Measurements from ENCODE around the gene EPYC.
"Not testable (repeated sequence)": the region's sequence is repeated elsewhere in the genome, so short reads cannot be mapped to it uniquely, and the experiment has no call there.

EPYC gene

DNA sequence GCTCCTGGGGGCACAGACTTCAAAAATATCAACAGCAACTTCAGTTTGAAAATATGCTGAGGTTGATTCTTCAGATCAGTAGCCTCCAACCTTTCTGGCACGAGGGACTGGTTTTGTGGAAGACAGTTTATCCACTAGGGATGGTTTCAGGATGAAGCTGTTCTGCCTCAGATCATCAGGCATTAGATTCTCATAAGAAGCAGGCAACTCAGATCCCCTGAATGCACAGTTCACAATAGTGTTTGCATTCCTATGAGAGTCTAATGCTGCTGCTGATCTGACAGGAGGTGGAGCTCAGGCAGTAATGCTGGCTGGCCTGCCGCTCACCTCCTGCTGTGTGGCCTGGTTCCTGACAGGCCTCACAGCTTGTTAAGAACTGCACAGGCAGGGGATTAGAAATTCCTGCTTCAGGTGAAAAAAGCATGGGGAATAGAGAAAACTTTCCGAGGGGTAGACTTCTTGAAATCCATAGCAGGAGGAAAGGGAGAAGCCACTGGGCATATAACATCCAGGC is 12.8 kb downstream of the EPYC start:
- no peaks in the 10 kb centered on the region for H3K36me3 ChIP-seq (ENCODE audit: control insufficient read depth, insufficient read depth, low read length)
- no peak overlapping the region for H3K27ac ChIP-seq (ENCODE audit: insufficient read depth, low read depth, low read length, poor library complexity, severe bottlenecking)
- no peaks in the 10 kb centered on the region for H3K4me1 ChIP-seq (ENCODE audit: control insufficient read depth, insufficient read depth, low read length)
- H3K9me3 ChIP-seq (ENCODE audit: control insufficient read depth, low read length) = no peaks in the 10 kb centered on the region
- WGBS, 2 experiments = 86 to 87% methylated on average over 3 of the region's 3 CpGs
- no peaks in the 10 kb centered on the region for H3K27me3 ChIP-seq (ENCODE audit: control insufficient read depth, insufficient read depth, low read length, poor library complexity, severe bottlenecking)
- no peak overlapping the region for H3K4me3 ChIP-seq (ENCODE audit: insufficient read depth, low read depth, low read length)

DNA sequence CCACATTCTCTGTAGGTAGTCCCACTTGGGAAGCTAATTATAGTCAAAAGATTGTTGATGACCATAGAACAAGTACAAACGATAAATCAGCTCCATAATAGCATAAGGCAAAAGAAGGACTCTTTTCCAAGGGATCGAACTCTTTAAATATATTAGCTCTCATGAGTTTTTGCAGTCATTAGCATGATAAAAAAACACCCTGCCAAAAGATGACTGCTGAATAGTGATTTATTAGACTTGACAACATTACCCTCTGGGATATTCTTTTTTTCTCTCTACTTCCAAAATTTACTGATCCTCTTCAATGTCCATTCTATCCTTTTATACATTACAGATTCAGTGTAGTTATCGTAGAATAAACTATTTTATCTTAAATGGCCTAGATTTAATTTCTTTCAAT is 14.2 kb downstream of the EPYC start:
- 50 to 53% methylated on average over 2 of the region's 3 CpGs for WGBS, 2 experiments
- H3K4me3 ChIP-seq (ENCODE audit: insufficient read depth, low read depth, low read length) = no peak overlapping the region

DNA sequence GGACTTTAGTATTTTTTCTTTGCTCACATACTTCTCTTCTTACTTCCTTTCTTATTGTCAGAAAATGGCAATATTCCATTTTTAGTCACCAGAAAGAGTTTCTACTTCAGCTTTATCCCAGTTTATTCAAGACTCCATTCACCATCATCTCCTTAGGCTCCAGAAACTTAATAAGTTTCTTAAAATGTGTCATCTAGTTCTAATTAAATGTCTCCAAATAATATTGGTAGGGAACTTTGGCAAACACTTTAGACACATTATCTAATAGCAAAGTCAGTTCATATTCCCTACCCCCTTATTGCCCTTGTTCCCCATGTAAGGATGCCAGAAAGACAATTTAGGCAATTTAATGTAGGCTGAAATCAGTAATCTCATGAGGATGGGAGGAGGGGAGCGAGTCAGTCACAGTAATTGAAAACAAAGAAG is 15.1 kb downstream of the EPYC start:
- no peak overlapping the region for H3K27ac ChIP-seq (ENCODE audit: insufficient read depth, low read depth, low read length, poor library complexity, severe bottlenecking)
- WGBS, 2 experiments = 92 to 97% methylated on average over 1 of the region's 1 CpG
- H3K36me3 ChIP-seq (ENCODE audit: control insufficient read depth, insufficient read depth, low read length) = no peaks in the 10 kb centered on the region
- no peak overlapping the region for H3K4me3 ChIP-seq (ENCODE audit: insufficient read depth, low read depth, low read length)
- H3K4me1 ChIP-seq (ENCODE audit: control insufficient read depth, insufficient read depth, low read length) = no peaks in the 10 kb centered on the region
- H3K9me3 ChIP-seq (ENCODE audit: control insufficient read depth, low read length) = no peaks in the 10 kb centered on the region
- H3K27me3 ChIP-seq (ENCODE audit: control insufficient read depth, insufficient read depth, low read length, poor library complexity, severe bottlenecking) = no peaks in the 10 kb centered on the region

More for the DNA sequence above, 14.2 kb downstream of the EPYC start:
- Histone ChIP-seq H3K27me3 (ENCODE audit: control insufficient read depth, insufficient read depth, low read length, poor library complexity, severe bottlenecking) (no peaks in the 10 kb centered on the region), H3K9me3 (ENCODE audit: control insufficient read depth, low read length) (no peaks in the 10 kb centered on the region), H3K4me1 (ENCODE audit: control insufficient read depth, insufficient read depth, low read length) (no peaks in the 10 kb centered on the region), H3K36me3 (ENCODE audit: control insufficient read depth, insufficient read depth, low read length) (no peaks in the 10 kb centered on the region), H3K27ac (ENCODE audit: insufficient read depth, low read depth, low read length, poor library complexity, severe bottlenecking) (no peak overlapping the region)

DNA sequence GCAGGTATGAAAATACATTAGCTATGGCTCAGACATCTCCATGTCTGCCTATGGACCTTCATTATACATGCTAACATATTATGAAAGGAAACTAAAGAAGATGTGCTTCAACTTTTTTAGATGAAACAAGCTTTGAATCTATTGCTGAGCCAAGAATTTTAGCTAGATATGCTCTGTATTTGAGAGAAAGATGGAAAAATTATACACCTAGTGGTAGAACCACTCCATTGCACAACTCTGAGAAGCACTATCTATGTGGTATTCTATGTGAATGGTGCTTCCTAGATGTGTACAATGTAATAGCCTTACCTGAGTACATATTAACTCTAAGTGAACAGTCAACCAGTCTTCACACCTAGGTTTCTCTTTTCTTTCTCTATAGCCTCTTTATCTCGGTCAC is 17.3 kb downstream of the EPYC start:
- Histone ChIP-seq H3K9me3 (ENCODE audit: control insufficient read depth, low read length) (no peaks in the 10 kb centered on the region), H3K4me1 (ENCODE audit: control insufficient read depth, insufficient read depth, low read length) (no peaks in the 10 kb centered on the region), H3K36me3 (ENCODE audit: control insufficient read depth, insufficient read depth, low read length) (no peaks in the 10 kb centered on the region), H3K27me3 (ENCODE audit: control insufficient read depth, insufficient read depth, low read length, poor library complexity, severe bottlenecking) (no peaks in the 10 kb centered on the region), H3K27ac (ENCODE audit: insufficient read depth, low read depth, low read length, poor library complexity, severe bottlenecking) (no peak overlapping the region), H3K4me3 (ENCODE audit: insufficient read depth, low read depth, low read length) (no peak overlapping the region)
- WGBS, 2 experiments = 89% methylated on average over 1 of the region's 1 CpG; no CpG with 5 or more reads in 1 of the 2 experiments

DNA sequence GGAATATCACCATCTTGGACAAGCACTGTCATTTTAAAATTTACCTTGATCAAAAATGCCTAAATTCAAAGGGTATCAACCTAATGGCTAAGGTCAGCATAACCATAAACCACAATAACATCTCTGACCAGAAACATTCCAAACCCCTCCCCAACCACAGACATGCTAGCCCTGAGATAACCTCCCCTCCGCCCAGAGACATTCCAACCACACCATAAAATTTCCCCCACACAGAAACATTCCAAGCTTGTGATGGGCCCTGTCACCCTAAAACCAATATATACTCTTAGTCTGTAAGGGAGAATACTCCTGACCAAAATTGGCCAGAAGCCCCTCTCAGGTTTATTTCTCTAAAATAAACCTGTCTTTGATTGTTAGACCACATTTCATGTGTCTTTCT is 17.7 kb downstream of the EPYC start:
- Histone ChIP-seq H3K9me3 (ENCODE audit: control insufficient read depth, low read length) (no peaks in the 10 kb centered on the region), H3K36me3 (ENCODE audit: control insufficient read depth, insufficient read depth, low read length) (no peaks in the 10 kb centered on the region), H3K27me3 (ENCODE audit: control insufficient read depth, insufficient read depth, low read length, poor library complexity, severe bottlenecking) (no peaks in the 10 kb centered on the region), H3K4me1 (ENCODE audit: control insufficient read depth, insufficient read depth, low read length) (no peaks in the 10 kb centered on the region), H3K4me3 (ENCODE audit: insufficient read depth, low read depth, low read length) (no peak overlapping the region), H3K27ac (ENCODE audit: insufficient read depth, low read depth, low read length, poor library complexity, severe bottlenecking) (no peak overlapping the region)
- WGBS, 2 experiments = 97 to 100% methylated on average over 1 of the region's 1 CpG

DNA sequence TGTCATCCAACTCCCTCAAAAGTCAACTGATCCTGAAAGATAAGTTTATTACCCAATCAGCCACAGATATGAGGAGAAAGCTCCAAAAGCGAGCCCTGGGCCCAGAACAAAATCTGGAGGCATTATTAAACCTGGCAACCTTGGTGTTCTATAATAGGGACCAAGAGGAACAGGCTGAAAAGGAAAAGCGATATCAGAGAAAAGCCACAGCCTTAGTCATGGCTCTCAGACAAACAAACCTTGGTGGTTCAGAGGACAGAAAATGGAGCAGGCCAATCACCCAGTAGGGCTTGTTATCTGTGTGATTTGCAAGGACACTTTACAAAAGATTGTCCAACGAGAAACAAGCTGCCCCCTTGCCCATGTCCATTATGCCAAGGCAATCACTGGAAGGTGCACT is 19.4 kb downstream of the EPYC start:
- not testable (repeated sequence) for H3K36me3 ChIP-seq (ENCODE audit: control insufficient read depth, insufficient read depth, low read length); H3K4me1 ChIP-seq (ENCODE audit: control insufficient read depth, insufficient read depth, low read length); H3K9me3 ChIP-seq (ENCODE audit: control insufficient read depth, low read length); H3K27me3 ChIP-seq (ENCODE audit: control insufficient read depth, insufficient read depth, low read length, poor library complexity, severe bottlenecking); H3K27ac ChIP-seq (ENCODE audit: insufficient read depth, low read depth, low read length, poor library complexity, severe bottlenecking); H3K4me3 ChIP-seq (ENCODE audit: insufficient read depth, low read depth, low read length)
- WGBS, 2 experiments = 95 to 96% methylated on average over 3 of the region's 3 CpGs

DNA sequence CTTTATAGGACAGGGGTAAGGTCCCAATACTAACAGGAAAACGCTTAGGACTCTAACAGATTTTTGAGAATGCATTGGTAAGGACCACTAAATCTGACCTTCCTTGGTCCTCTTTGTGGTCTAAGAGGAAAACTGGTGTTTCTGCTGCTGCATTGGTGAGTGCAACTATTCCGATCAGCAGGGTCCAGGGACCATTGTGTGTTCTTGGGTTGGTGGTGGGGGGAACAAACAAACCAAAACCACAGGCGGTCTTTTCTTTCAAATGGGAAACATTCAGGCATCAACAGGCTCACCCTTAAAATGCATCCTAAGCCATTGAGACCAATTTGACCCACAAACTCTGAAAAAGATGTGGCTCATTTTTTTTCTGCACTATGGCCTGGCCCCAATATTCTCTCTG is 20.7 kb downstream of the EPYC start:
- Histone ChIP-seq H3K27ac (ENCODE audit: insufficient read depth, low read depth, low read length, poor library complexity, severe bottlenecking) (no peak overlapping the region), H3K27me3 (ENCODE audit: control insufficient read depth, insufficient read depth, low read length, poor library complexity, severe bottlenecking) (no peaks in the 10 kb centered on the region), H3K4me3 (ENCODE audit: insufficient read depth, low read depth, low read length) (no peak overlapping the region), H3K36me3 (ENCODE audit: control insufficient read depth, insufficient read depth, low read length) (no peaks in the 10 kb centered on the region), H3K9me3 (ENCODE audit: control insufficient read depth, low read length) (no peaks in the 10 kb centered on the region), H3K4me1 (ENCODE audit: control insufficient read depth, insufficient read depth, low read length) (no peaks in the 10 kb centered on the region)
- 20 to 21% methylated on average over 3 of the region's 3 CpGs for WGBS, 2 experiments

DNA sequence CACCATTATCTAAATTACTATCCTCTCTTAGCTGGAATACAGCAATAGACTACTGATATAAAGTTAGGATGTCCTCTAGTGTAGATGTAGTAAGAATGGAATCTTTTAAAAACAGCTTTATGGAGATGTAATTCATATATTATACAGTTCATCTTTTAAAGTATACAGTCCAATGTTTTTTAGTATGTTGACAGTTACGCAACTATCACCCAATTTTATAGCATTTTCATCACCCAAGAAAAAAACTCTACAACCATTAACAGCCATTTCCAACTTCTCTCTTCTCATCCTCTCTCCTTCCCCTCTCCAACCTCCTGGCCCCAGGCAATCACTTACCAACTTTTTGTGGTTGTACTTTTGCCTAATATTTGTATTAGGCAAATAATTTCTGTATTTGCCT is 22.6 kb downstream of the EPYC start:
- Histone ChIP-seq H3K4me1 (ENCODE audit: control insufficient read depth, insufficient read depth, low read length) (no peaks in the 10 kb centered on the region), H3K27me3 (ENCODE audit: control insufficient read depth, insufficient read depth, low read length, poor library complexity, severe bottlenecking) (no peaks in the 10 kb centered on the region), H3K9me3 (ENCODE audit: control insufficient read depth, low read length) (no peaks in the 10 kb centered on the region), H3K4me3 (ENCODE audit: insufficient read depth, low read depth, low read length) (no peak overlapping the region), H3K27ac (ENCODE audit: insufficient read depth, low read depth, low read length, poor library complexity, severe bottlenecking) (no peak overlapping the region), H3K36me3 (ENCODE audit: control insufficient read depth, insufficient read depth, low read length) (no peaks in the 10 kb centered on the region)
- WGBS, 2 experiments = 96 to 100% methylated on average over 1 of the region's 1 CpG

DNA sequence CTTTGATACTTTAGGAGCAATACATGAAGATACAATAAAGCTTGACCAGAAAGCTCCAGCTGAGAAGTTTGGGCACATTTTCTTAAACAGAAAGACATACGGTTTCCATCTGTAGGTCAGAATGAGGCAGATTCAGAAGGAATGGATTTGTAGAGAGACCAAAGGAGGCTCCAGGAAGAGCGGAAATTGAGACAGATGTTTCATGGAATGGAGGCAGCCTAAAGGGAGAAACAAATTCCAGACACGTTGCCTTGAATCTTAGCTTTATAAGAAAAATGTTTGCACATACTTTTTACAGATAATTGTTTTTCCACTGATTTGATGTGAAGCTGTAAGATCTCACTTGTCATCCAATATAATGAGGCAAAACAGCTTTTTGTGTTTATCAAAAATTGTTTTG is 24.8 kb downstream of the EPYC start:
- WGBS, 2 experiments = 90 to 94% methylated on average over 2 to 3 of the region's 3 CpGs
- H3K36me3 ChIP-seq (ENCODE audit: control insufficient read depth, insufficient read depth, low read length) = no peaks in the 10 kb centered on the region
- H3K4me3 ChIP-seq (ENCODE audit: insufficient read depth, low read depth, low read length) = no peak overlapping the region
- no peaks in the 10 kb centered on the region for H3K27me3 ChIP-seq (ENCODE audit: control insufficient read depth, insufficient read depth, low read length, poor library complexity, severe bottlenecking)
- H3K27ac ChIP-seq (ENCODE audit: insufficient read depth, low read depth, low read length, poor library complexity, severe bottlenecking) = no peak overlapping the region
- H3K9me3 ChIP-seq (ENCODE audit: control insufficient read depth, low read length) = no peaks in the 10 kb centered on the region
- no peaks in the 10 kb centered on the region for H3K4me1 ChIP-seq (ENCODE audit: control insufficient read depth, insufficient read depth, low read length)

DNA sequence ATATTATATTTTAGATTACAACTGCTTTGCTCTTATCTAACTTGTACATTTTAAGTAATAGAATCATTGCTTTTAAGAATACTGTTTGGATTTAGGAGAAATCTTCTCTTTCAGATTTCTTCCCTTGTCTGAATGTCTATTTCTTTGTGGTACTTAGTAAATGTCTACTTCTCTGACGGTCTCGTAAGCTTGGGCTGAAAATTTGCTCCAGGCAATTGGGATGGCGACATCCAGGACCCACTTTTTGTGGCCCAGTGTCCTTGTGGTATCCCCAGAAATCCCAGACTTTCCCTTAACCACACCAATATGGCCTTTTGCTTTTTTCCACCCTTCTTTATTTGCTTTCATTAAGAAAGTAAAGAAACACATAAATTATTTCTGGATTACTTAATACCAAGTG is 25.8 kb downstream of the EPYC start:
- no peak overlapping the region for H3K4me3 ChIP-seq (ENCODE audit: insufficient read depth, low read depth, low read length)
- WGBS, 2 experiments = 92 to 95% methylated on average over 3 of the region's 3 CpGs
- H3K4me1 ChIP-seq (ENCODE audit: control insufficient read depth, insufficient read depth, low read length) = no peaks in the 10 kb centered on the region
- H3K27ac ChIP-seq (ENCODE audit: insufficient read depth, low read depth, low read length, poor library complexity, severe bottlenecking) = no peak overlapping the region
- no peaks in the 10 kb centered on the region for H3K9me3 ChIP-seq (ENCODE audit: control insufficient read depth, low read length)
- H3K27me3 ChIP-seq (ENCODE audit: control insufficient read depth, insufficient read depth, low read length, poor library complexity, severe bottlenecking) = no peaks in the 10 kb centered on the region
- H3K36me3 ChIP-seq (ENCODE audit: control insufficient read depth, insufficient read depth, low read length) = no peaks in the 10 kb centered on the region

Measured in ectodermal cell (in vitro differentiated cells).